GM18951 (cell line): ENCODE results near the gene GOSR1.
"Not testable (repeated sequence)": the region's sequence is repeated elsewhere in the genome, so short reads cannot be mapped to it uniquely, and the experiment has no call there.

Source experiments
- POLR2A ChIP-seq: IDR thresholded peaks from 4 replicates; pipeline ENCODE4 v1.6.1; 2011; ENCODE audit warnings: mild to moderate bottlenecking; ENCODE audit not compliant: insufficient read length, insufficient read depth; ENCODE audit errors: extremely low read depth
- in situ Hi-C: fragments of 300-500 bp; cut with MboI; formaldehyde crosslinking; loops from one replicate; pipeline ENCODE4 v1.12.0; 2022; ENCODE audit warnings: low sequenced_read_pairs, mixed read lengths, inconsistent platforms; ENCODE audit not compliant: unreplicated experiment

The GOSR1 gene

GRCh38 chr17:30555942-30556341 is 78.7 kb downstream of the GOSR1 start:
- no peak for TF ChIP-seq POLR2A
- in situ Hi-C loops = no loop called here

- in situ Hi-C loops = no loop called here
- no peak for TF ChIP-seq POLR2A
Observed at GRCh38 chr17:30556374-30557332, 79.4 kb downstream of the GOSR1 start.

GRCh38 chr17:30557916-30558685 is 80.9 kb downstream of the GOSR1 start:
- in situ Hi-C loops = no loop called here
- no peak for TF ChIP-seq POLR2A

GRCh38 chr17:30558686-30559545 is 81.7 kb downstream of the GOSR1 start:
- in situ Hi-C loops = no loop called here
- no peak for TF ChIP-seq POLR2A

GRCh38 chr17:30559656-30560055 is 82.4 kb downstream of the GOSR1 start:
- in situ Hi-C loops = no loop called here
- no peak for TF ChIP-seq POLR2A

GRCh38 chr17:30560117-30561026 is 83.2 kb downstream of the GOSR1 start:
- in situ Hi-C loops = not testable (repeated sequence)

GRCh38 chr17:30561766-30562165 is 84.6 kb downstream of the GOSR1 start:
- in situ Hi-C loops = not testable (repeated sequence)

GRCh38 chr17:30563131-30563904 is 86.1 kb downstream of the GOSR1 start:
- in situ Hi-C loops = not testable (repeated sequence)

- in situ Hi-C loops = not testable (repeated sequence)
Observed at GRCh38 chr17:30563905-30564390, 86.7 kb downstream of the GOSR1 start.

- in situ Hi-C loops = not testable (repeated sequence)
Observed at GRCh38 chr17:30564422-30565072, 87.3 kb downstream of the GOSR1 start.
